Mucosa of descending colon (tissue), 3 donors: ENCODE results near the gene PLEKHN1. TPM values are rescaled to one million over a fixed set of nuclear protein-coding genes. Genes with fewer than 3 reads are reported as not detected.

ENCODE experiments used
- ATAC-seq: fragments of 200-7000 bp; cut with Tn5 transposase; one replicate; pipeline ENCODE4 v1.9.1; 2020; ENCODE audit warnings: mild to moderate bottlenecking, moderate library complexity
- DNase-seq, 3 donors: peaks; one replicate each; pipeline ENCODE4 v3.0.0-alpha.2; 2020
- H3K36me3 ChIP-seq: fragments of 200-600 bp; one replicate; pipeline ENCODE4 v1.8.0; 2021; ENCODE audit warnings: low read depth, mild to moderate bottlenecking
- H3K4me1 ChIP-seq: fragments of 200-600 bp; one replicate; pipeline ENCODE4 v1.8.0; 2021; ENCODE audit warnings: low read depth, mild to moderate bottlenecking
- H3K4me3 ChIP-seq: fragments of 200-600 bp; one replicate; pipeline ENCODE4 v1.8.0; 2021; ENCODE audit warnings: mild to moderate bottlenecking
- H3K9me3 ChIP-seq: fragments of 200-600 bp; one replicate; pipeline ENCODE4 v1.8.0; 2021; ENCODE audit warnings: mild to moderate bottlenecking
- CTCF ChIP-seq: fragments of 200-600 bp; IDR thresholded peaks from one replicate; pipeline ENCODE4 v1.8.0; 2022; ENCODE audit warnings: antibody characterized with exemption, mild to moderate bottlenecking
- intact Hi-C, 2 donors: fragments of 100-400 bp; cut with DNase I in 1 of 2; cut with micrococcal nuclease in 1 of 2; formaldehyde crosslinking; loops; one replicate each; pipeline versions ENCODE4 v1.11.0 to v1.11.1; 2022; cut with DNase I, micrococcal nuclease
- total RNA-seq, 3 donors: library from RNA; stranded (reverse); fragmentation: NEBNext Ultra II Directional in 2 of 3; extraction: Animal tissue kit (Norgen Biotek cat#: 25700) in 2 of 3; gene quantifications; one replicate each; pipeline versions ENCODE4 v1.2.1 to v1.2.4, GENCODE V29; 2021 to 2023
- donor health status: DM: no; HTN: no; CAD: no; lungs with moderate emphysema.
- donor health status: DM: no; HTN: no; CAD: no.
- donor health status: DM: no; HTN: yes; CAD: no.

Gene PLEKHN1
- total RNA-seq, 3 donors from 2014 or later: 0.23 to 0.99 (median 0.32) TPM

- intact Hi-C loops: no loop called here
- Histone ChIP-seq H3K4me1 (peaks cover 29% of the 10 kb centered on the region), H3K4me3 (no peak overlapping the region), H3K36me3 (no peaks in the 10 kb centered on the region), H3K9me3 (no peaks in the 10 kb centered on the region)
- DNase-seq: no peak
- no peak for ATAC-seq
- TF ChIP-seq CTCF: no peak
These were observed 42.2 kb upstream of the PLEKHN1 start for GRCh38 chr1:923991-924655.

GRCh38 chr1:924656-925560 is 41.4 kb upstream of the PLEKHN1 start:
- intact Hi-C loops: no loop called here
- ATAC-seq (peak; percentile 7), DNase-seq (peak in 1 of 3 donors; percentile 26)

GRCh38 chr1:925561-926421 is 40.5 kb upstream of the PLEKHN1 start:
- Histone ChIP-seq H3K9me3 (no peaks in the 10 kb centered on the region), H3K4me3 (no peak overlapping the region), H3K4me1 (peaks cover 26% of the 10 kb centered on the region), H3K36me3 (no peaks in the 10 kb centered on the region)
- intact Hi-C loops: no loop called here
- no peak for ATAC-seq
- no peak for TF ChIP-seq CTCF
- DNase-seq: no peak

More at GRCh38 chr1:924656-925560, 41.4 kb upstream of the PLEKHN1 start:
- peaks cover 29% of the 10 kb centered on the region for H3K4me1 ChIP-seq
- H3K4me3 ChIP-seq: no peak overlapping the region
- no peaks in the 10 kb centered on the region for H3K9me3 ChIP-seq
- no peak for TF ChIP-seq CTCF
- no peaks in the 10 kb centered on the region for H3K36me3 ChIP-seq

GRCh38 chr1:927234-927633 is 39.0 kb upstream of the PLEKHN1 start:
- TF ChIP-seq CTCF: no peak
- intact Hi-C loops: no loop called here
- ATAC-seq (no peak), DNase-seq (no peak)
- Histone ChIP-seq H3K4me3 (no peak overlapping the region), H3K9me3 (no peaks in the 10 kb centered on the region), H3K4me1 (peaks cover 19% of the 10 kb centered on the region), H3K36me3 (no peaks in the 10 kb centered on the region)

GRCh38 chr1:927748-928147 is 38.5 kb upstream of the PLEKHN1 start:
- no peak for TF ChIP-seq CTCF
- intact Hi-C loops: no loop called here
- peaks cover 18% of the 10 kb centered on the region for H3K4me1 ChIP-seq
- no peaks in the 10 kb centered on the region for H3K36me3 ChIP-seq
- H3K9me3 ChIP-seq: no peaks in the 10 kb centered on the region
- ATAC-seq (no peak), DNase-seq (no peak)
- no peak overlapping the region for H3K4me3 ChIP-seq
